OCI-LY3 (cell line): Measurements from ENCODE around the gene NPLOC4.
"Not testable (repeated sequence)": the region's sequence is repeated elsewhere in the genome, so short reads cannot be mapped to it uniquely, and the experiment has no call there.

Experiments used
- H2AFZ ChIP-seq: fragments of 200-600, 300-600 bp; shearing (Covaris generic); 2 replicates; pipeline ENCODE4 v1.6.0; 2014; ENCODE audit warnings: antibody characterized with exemption, low read depth, low read length
- H3K27ac ChIP-seq: fragments of 200-600, 300-600 bp; sonication (generic); 2 replicates; pipeline ENCODE4 v1.5.1; 2014; ENCODE audit warnings: mild to moderate bottlenecking, low read length, moderate library complexity, mixed read lengths
- H3K27me3 ChIP-seq: fragments of 200-600, 300-600 bp; sonication (generic); 2 replicates; pipeline ENCODE4 v1.6.1; 2014; ENCODE audit warnings: low read depth, low read length, mixed read lengths
- H3K36me3 ChIP-seq: fragments of 200-600, 300-600 bp; sonication (generic); replicated peaks from 2 replicates; pipeline ENCODE3; 2014; ENCODE audit warnings: low read depth, low read length, mixed read lengths
- H3K4me1 ChIP-seq: fragments of 300-600, 200-600 bp; sonication (generic); 2 replicates; pipeline ENCODE4 v1.6.1; 2014; ENCODE audit warnings: low read length, mixed read lengths
- H3K4me2 ChIP-seq: fragments of 200-600, 300-600 bp; sonication (generic); 2 replicates; pipeline ENCODE4 v1.6.1; 2014; ENCODE audit warnings: low read length, mixed read lengths
- H3K4me3 ChIP-seq: fragments of 300-600, 200-600 bp; sonication (generic); 2 replicates; pipeline ENCODE4 v1.5.1; 2014; ENCODE audit warnings: antibody characterized with exemption, mild to moderate bottlenecking, low read length, moderate library complexity
- H3K79me2 ChIP-seq: fragments of 300-600, 200-600 bp; shearing (Covaris generic); 2 replicates; pipeline ENCODE4 v1.6.1; 2014; ENCODE audit warnings: mild to moderate bottlenecking, low read length, mixed read lengths
- H3K9ac ChIP-seq: fragments of 300-600, 200-600 bp; shearing (Covaris generic); 2 replicates; pipeline ENCODE4 v1.6.0; 2014; ENCODE audit warnings: mild to moderate bottlenecking, low read length, moderate library complexity
- H3K9me3 ChIP-seq: fragments of 200-600, 300-600 bp; shearing (Covaris generic); 2 replicates; pipeline ENCODE4 v1.6.1; 2014; ENCODE audit warnings: low read length, mixed read lengths; ENCODE audit not compliant: insufficient read depth
- H4K20me1 ChIP-seq: fragments of 200-600, 300-600 bp; sonication (generic); 2 replicates; pipeline ENCODE4 v1.6.1; 2016; ENCODE audit warnings: low read length, mixed read lengths; ENCODE audit not compliant: insufficient read depth
- EZH2phosphoT487 ChIP-seq: fragments of 200-600 bp; shearing (Covaris generic); IDR thresholded peaks from 2 replicates; pipeline ENCODE4 v1.6.1; 2018; ENCODE audit warnings: antibody characterized with exemption, mixed run types, low read depth
- TF ChIP-seq, protein P1 (sequence below): fragments of 200-600, 300-600 bp; sonication (generic); IDR thresholded peaks from 2 replicates; pipeline ENCODE4 v1.5.1; 2014; ENCODE audit warnings: antibody characterized with exemption, low read length, low read depth

The NPLOC4 gene

DNA sequence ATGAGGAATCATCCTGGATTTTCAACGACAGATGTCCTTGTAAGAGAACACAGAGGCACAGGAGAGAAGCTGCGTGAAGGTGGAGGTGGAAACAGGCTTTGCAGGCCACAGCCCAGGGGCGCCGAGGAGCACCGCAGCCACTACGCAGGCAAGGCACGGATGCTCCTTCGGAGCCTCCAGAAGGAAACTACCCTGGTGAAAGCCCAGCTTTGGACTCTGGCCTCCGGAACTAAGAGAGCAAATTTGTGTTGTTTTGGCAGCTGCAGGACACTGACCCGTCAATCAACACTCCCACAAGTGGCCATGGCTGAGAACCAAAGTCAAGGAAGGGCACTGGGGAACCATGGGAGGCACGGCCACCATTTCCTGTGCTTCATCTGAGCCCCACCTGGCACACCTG, 43.2 kb upstream of the NPLOC4 start:
- Histone ChIP-seq H3K27ac (no peak overlapping the region), H3K36me3 (peaks cover under 1% of the 10 kb centered on the region), H4K20me1 (0 out of 2 replicates have a peak, but pooled peaks cover under 1% of the 10 kb centered on the region), H3K9me3 (no peaks in the 10 kb centered on the region), H3K27me3 (no peaks in the 10 kb centered on the region), H2AFZ (no peak overlapping the region), H3K4me3 (no peak overlapping the region), H3K4me2 (no peak overlapping the region), H3K4me1 (peaks cover 13% of the 10 kb centered on the region), H3K9ac (no peak overlapping the region), H3K79me2 (peaks cover 38% of the 10 kb centered on the region)
- TF ChIP-seq EZH2phosphoT487 = no peak
- TF ChIP-seq, protein P1, sequence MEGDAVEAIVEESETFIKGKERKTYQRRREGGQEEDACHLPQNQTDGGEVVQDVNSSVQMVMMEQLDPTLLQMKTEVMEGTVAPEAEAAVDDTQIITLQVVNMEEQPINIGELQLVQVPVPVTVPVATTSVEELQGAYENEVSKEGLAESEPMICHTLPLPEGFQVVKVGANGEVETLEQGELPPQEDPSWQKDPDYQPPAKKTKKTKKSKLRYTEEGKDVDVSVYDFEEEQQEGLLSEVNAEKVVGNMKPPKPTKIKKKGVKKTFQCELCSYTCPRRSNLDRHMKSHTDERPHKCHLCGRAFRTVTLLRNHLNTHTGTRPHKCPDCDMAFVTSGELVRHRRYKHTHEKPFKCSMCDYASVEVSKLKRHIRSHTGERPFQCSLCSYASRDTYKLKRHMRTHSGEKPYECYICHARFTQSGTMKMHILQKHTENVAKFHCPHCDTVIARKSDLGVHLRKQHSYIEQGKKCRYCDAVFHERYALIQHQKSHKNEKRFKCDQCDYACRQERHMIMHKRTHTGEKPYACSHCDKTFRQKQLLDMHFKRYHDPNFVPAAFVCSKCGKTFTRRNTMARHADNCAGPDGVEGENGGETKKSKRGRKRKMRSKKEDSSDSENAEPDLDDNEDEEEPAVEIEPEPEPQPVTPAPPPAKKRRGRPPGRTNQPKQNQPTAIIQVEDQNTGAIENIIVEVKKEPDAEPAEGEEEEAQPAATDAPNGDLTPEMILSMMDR = no peak

DNA sequence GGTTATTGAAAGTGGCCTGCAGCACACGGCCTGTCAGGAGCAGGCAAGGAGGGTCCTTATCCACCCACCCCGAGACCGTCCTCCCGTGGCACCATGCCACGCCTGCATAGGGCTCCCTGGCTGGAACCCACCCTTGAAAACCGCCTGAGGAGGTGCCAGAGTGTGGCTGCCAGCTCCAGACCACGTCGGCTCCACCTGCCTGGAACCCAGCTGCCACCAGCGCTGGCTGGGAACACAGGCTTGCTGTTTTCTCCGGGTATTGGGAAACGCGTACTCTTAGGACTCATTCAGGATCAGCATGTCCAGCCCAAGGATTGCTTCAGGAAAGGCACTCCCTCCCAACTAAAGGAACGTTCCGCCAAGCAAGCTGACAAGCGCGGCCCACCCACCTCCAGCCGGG, 40.0 kb upstream of the NPLOC4 start:
- no peak overlapping the region for H3K4me2 ChIP-seq
- H3K36me3 ChIP-seq = peaks cover 11% of the 10 kb centered on the region

DNA sequence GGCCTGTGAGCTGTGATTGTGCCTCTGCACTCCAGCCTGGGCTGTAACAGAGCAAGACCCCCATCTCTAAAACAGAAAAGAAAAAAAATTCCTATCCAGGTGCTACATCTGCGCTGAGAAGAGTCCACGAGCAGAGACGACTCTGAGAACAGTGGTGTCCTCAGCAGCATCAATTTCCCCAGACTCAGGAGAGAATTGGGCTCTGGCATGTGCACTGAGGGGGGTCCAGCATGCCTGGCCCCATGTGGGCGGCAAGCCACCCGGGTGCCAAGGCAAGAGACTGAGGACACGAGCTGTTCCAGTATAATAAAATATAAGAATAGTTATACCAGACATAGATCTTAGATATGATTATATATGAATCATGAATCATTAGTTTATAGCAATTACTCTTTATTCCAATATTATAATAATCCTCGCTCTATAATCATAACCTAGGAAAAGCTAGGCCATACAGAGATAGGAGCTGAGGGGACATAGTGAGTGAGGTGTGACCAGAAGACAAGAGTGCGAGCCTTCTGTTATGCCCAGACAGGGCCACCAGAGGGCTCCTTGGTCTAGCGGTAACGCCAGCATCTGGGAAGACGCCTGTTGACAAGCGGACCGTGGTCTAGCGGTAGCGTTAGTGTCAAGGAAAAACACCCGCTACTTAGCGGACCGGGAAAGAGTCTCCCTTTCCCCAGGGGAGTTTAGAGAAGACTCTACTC, 38.8 kb upstream of the NPLOC4 start:
- H3K79me2 ChIP-seq, H2AFZ ChIP-seq, H3K9ac ChIP-seq, H4K20me1 ChIP-seq, H3K9me3 ChIP-seq, H3K27ac ChIP-seq, H3K4me2 ChIP-seq, H3K4me1 ChIP-seq, H3K27me3 ChIP-seq, H3K4me3 ChIP-seq: not testable (repeated sequence)
- peaks cover 19% of the 10 kb centered on the region for H3K36me3 ChIP-seq
- TF ChIP-seq, protein P1 = peak; percentile 21; the same call in 1 of the 2 replicates

More for the DNA sequence above, 40.0 kb upstream of the NPLOC4 start:
- peaks cover 8% of the 10 kb centered on the region for H3K79me2 ChIP-seq
- no peaks in the 10 kb centered on the region for H3K27me3 ChIP-seq
- no peaks in the 10 kb centered on the region for H4K20me1 ChIP-seq
- no peaks in the 10 kb centered on the region for H3K9me3 ChIP-seq
- H2AFZ ChIP-seq = no peak overlapping the region
- no peak overlapping the region for H3K4me3 ChIP-seq
- no peaks in the 10 kb centered on the region for H3K4me1 ChIP-seq
- no peak overlapping the region for H3K9ac ChIP-seq
- H3K27ac ChIP-seq = no peak overlapping the region
- TF ChIP-seq, protein P1 = no peak
- no peak for TF ChIP-seq EZH2phosphoT487

DNA sequence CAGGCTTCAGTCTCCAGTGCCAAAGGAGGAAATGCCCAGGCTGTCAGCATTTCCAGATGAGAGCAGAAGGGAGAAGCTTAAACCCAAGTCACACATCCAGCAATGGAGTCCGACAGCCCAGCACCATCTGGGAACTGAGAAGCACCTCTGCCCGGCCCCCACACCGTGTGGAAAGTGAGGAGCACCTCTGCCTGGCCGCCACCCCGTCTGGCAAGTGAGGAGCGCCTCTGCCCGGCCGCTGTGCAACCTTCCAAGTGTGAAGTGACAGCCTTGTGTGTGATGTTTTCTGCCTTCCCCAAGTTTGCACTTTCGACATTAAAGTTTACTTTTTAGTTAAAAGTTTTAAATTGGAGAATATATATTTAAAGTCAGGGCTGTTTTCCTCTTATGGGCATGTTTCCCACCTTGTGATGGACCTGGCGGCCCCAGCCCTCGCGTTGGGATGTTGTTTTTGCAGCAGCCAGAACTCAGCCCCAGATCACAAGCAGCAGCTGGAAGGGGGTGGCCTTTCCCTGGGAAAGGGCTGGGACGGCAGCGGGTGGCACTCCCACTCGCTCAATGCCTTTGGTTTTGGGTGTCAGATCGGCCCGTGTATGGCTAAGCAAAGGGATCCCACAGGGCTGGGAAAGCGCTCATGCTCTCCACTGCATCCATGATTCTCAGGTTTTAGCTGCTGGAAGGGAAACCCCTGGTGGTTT, 36.8 kb upstream of the NPLOC4 start:
- H4K20me1 ChIP-seq = no peaks in the 10 kb centered on the region
- TF ChIP-seq EZH2phosphoT487 = no peak
- TF ChIP-seq, protein P1 = no peak
- no peak overlapping the region for H3K9ac ChIP-seq
- H3K4me3 ChIP-seq = no peak overlapping the region
- no peak overlapping the region for H2AFZ ChIP-seq
- H3K27me3 ChIP-seq = no peaks in the 10 kb centered on the region
- H3K4me2 ChIP-seq = no peak overlapping the region
- H3K9me3 ChIP-seq = no peaks in the 10 kb centered on the region
- no peak overlapping the region for H3K27ac ChIP-seq
- H3K36me3 ChIP-seq = peaks cover 29% of the 10 kb centered on the region
- peaks cover 5% of the 10 kb centered on the region; the same call in 1 of the 2 replicates for H3K79me2 ChIP-seq
- H3K4me1 ChIP-seq = no peaks in the 10 kb centered on the region
